ENCODE measurements around the gene CNPY1. TPM values are rescaled to one million over a fixed set of nuclear protein-coding genes. Genes with fewer than 3 reads are reported as not detected.

The CNPY1 gene
- total RNA-seq, 2 donors from 2014 or later = not detected

DNA sequence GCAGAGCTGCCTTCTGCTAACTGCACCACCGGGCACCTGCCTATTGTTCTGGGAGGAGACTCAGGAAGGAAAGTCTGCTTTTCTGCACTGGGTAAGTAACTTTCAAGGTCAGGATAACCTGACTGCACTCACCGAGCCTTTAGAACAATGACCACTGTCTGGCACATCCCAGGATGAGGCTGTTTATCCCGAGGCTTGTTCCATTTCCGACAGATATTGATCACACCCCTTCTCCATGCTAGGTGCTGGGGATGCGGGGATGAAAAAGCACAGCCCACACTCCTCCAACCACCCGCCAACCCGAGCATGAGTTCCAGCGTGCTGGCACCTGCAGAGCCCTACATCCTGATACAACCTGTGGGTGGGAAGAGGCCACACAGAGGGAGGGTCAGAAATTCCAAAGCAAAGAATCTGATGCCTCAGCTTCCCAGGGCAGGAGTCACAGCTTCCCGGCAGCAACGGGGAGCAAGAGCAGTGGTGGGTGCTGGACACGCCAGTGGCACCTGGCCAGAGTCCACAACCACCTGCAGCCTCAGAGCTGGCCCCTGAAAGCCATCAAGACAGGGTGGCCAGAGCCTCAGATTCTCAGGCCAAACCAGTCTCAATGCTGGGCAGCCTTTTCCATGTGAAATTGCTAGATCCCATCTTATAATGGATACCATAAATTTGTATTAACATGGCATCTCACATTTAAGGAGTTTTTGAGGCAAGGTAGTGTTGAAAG lies 34.9 kb upstream of the CNPY1 start:
- intact Hi-C loops (cut with DNase I, micrococcal nuclease) = no loop called here
- ATAC-seq = no peak
- DNase-seq = no peak

DNA sequence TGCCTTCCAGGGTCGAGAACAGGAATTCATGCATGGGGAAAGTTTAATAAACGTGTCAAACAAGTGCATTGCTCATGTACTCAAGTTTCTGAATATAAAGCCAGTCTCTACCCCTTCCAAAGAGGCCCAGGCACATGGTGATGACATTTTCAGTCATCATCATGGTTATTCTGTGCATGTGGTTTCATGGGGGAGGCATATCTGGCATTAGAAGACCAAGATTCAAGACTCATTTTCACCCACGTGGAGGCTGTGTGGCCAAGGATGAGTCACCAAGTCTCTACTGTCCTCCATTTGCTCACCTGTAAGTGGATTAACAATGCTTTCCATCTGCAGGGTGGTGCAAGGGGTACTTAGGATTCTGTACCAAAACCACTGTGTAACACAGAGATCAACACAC lies 34.0 kb upstream of the CNPY1 start:
- intact Hi-C loops (cut with DNase I, micrococcal nuclease) = no loop called here

DNA sequence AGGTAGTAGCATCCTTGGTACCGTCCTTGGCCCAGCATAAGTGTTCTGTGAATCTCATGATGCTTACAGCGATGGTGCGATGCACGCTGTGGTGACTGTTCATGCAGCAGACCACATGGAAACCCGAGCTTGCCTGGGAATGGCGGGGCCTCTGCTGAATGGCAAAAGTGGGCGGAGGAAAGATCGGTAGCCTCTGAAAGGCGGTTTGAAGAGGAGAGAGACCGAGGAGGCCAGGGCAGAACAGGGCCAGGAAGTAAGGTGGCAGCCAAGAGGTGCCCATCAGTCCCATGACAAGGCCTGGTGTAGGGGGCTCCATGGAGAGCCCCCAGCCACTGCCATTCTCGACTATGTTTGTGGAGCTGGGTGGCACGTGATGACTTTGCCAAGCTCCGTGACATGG lies 33.2 kb upstream of the CNPY1 start:
- no peak for DNase-seq
- intact Hi-C loops (cut with DNase I, micrococcal nuclease) = no loop called here
- no peak for ATAC-seq

More for the DNA sequence above, 34.0 kb upstream of the CNPY1 start:
- no peak for DNase-seq
- ATAC-seq = no peak

DNA sequence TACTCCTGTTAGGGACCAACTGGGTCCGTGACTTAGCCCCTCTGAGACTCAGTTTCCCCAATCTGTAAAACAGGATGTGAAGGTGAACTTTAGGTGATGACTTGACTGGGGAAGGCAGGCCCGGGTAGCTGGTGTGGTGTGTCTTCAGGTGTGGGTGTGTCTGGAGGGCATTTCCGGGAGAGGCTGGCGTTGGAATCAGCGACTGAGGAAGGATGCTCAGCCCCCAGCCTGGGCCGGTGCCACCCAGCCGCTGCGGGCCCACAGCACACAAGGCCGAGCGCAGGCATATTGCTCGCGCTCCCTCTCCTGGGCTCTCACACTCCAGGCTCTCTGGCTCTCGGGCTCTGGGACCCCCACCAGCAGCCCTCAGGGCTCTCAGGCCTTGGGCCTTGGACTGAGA lies 31.7 kb upstream of the CNPY1 start:
- ATAC-seq (no peak), DNase-seq (no peak)
- intact Hi-C loops (cut with DNase I, micrococcal nuclease) = no loop called here

DNA sequence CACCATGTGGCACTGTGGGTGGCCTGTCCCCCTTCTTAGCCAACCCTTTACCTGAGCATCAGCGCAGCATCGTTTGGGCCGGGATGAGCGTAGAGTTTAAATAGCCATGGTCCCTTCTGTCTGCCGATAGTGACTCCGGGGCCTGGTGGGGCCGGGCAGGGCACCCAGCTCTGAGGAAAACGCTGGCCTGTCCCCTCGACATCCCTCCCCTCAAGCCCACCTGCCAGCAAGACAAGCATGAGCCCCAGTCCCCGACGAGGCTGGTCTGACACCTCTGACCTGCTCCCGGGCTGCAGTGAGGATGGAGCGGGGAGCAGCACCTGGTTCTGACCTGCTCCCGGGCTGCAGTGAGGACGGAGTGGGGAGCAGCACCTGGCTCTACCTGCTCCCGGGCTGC lies 31.1 kb upstream of the CNPY1 start:
- ATAC-seq = no peak
- intact Hi-C loops (cut with DNase I, micrococcal nuclease) = no loop called here
- DNase-seq = no peak

DNA sequence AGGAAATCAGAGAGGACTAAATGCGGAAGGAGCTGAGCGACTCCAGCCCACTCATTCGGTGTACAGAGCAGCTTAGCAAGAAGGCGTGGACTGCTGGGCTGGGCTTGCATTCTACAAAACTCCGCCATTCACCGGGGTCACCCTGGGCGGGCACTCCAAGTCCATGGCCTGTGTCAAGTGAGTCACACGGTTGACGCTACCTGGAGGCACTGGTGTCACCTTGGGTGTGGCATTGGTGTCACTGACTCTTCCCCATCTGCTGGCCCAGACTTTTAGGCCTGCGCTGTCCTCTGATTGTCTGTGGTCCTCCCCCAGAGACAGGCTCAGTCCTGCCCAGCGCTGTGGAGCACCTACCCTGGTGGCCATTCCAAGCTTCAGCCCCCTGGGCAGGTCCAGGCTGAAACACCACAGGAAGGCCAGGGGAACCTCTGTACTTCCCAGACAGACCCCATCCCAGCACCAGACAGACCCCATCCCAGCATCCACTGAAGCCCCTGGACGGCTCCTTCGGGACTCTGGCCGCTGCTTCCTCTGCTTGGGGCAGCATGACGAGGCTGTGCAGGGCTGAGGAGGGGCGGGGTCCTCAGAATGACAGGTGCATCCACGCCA lies 30.6 kb upstream of the CNPY1 start:
- intact Hi-C loops (cut with DNase I, micrococcal nuclease) = no loop called here
- DNase-seq (peak; percentile 25 to 62), ATAC-seq (peak; percentile 95)

DNA sequence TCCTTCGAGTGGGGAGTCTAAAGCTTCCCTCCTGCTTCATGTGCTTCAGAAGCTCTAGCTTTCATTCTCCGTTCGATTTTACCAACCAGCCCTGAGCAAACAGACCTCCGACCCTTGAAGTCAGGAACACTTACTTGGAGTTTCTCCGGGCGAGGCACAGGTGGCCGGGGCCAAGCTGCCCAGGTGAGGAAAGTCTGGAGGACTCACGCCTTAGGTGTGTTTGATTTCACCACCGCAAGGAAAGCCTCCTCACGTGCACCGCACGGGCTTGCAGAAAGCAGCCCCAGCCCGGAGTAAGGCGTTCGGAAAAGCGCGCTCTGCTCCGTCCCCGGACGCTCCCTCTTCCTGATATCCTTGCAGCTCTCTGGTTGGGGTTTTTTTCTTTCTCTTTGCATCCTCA lies 30.1 kb upstream of the CNPY1 start:
- DNase-seq (no peak), ATAC-seq (peak; percentile 66)
- intact Hi-C loops (cut with DNase I, micrococcal nuclease) = no loop called here

DNA sequence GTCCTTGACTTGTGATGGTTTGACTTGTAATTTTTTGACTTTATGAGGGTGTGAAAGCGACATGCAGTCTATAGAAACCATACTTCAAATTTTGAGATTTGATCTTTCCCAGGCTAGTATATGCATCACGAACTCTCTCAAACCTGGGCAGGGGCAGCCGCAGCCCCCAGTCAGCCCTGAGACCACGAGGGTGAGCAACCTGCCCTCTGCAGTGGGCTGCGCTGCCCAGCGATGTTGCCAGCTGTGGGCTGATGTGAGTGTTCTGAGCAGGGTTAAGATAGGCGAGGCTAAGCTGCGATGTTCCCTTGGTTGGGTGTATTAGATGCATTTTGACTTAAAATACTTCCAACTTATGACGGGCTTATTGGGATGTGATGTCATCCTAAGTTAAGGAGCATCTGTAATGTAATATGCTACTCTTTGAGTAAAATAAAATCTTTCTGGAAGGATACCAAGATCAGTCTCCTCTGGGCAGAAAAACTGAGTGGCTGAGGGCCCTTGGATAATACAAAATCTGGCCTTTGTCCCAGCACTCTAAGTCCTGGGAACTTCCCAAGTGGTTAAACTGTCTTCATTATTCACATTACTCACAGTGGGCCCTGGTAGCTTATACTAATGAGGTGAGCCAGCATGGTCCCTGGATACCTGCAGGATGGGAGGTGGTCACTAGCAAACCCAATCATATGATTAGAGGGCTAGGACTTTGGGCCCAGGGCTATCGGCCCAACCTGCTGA lies 28.4 kb upstream of the CNPY1 start:
- intact Hi-C loops (cut with DNase I, micrococcal nuclease) = no loop called here
- no peak for DNase-seq

DNA sequence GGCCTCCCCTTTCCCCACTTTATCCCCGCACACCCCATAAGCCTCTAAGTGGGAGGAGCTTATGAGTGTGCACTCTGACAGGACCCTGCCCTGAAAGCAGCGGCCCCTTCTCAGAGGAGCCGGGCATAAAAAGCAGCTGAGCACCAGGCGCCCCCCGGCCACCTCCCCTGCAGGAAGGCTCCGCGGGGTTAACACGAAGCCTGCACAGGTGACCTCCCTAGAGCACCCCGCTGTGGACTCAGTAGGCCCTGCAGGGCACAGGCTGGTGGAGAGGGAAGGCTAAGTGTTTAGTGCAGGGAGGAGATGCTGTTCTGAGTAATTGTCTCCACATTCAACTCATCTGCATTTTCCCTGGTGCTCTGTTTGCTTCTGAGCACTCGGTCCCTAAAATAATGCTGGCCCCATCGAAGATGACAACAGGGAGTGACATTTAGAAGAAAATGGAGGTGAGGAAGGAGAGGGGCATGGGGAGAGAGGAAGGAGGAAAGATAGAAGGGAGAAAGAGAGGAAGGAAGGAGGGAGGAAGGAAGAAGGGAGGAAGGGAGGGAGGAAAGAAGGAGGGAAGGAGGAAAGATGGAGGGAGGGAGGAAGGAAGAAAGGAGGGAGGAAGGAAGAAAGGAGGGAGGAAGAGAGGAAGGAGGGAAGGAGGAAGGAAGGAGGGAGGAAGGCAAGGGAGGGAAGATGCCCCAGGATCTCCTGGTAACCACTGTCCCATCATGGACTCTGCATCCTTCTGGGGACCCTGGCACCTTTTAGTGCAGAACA lies 25.4 kb upstream of the CNPY1 start:
- DNase-seq = no peak
- intact Hi-C loops (cut with DNase I, micrococcal nuclease) = no loop called here
- ATAC-seq = no peak

More for the DNA sequence above, 28.4 kb upstream of the CNPY1 start:
- no peak for ATAC-seq

DNA sequence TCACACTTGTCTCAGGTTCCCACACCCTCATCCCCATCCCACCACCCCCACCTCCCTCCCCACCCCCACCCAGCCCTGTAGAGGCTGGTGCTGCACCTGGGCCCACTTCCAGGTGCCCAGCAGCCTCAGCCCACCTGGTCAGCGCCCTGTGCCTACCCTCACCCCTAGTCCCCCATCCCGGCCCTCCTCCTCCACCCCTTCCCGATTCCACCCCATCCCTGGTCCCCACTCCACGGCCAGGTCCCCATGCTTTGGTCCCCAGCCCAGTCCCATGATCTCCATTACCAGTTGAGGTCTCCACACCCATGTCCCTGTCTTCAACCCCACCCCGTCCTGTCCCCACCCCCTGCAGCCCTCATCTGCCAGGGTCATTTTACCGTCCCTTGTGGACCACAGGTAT lies 24.6 kb upstream of the CNPY1 start:
- DNase-seq = no peak
- intact Hi-C loops (cut with DNase I, micrococcal nuclease) = no loop called here
- ATAC-seq = no peak

DNA sequence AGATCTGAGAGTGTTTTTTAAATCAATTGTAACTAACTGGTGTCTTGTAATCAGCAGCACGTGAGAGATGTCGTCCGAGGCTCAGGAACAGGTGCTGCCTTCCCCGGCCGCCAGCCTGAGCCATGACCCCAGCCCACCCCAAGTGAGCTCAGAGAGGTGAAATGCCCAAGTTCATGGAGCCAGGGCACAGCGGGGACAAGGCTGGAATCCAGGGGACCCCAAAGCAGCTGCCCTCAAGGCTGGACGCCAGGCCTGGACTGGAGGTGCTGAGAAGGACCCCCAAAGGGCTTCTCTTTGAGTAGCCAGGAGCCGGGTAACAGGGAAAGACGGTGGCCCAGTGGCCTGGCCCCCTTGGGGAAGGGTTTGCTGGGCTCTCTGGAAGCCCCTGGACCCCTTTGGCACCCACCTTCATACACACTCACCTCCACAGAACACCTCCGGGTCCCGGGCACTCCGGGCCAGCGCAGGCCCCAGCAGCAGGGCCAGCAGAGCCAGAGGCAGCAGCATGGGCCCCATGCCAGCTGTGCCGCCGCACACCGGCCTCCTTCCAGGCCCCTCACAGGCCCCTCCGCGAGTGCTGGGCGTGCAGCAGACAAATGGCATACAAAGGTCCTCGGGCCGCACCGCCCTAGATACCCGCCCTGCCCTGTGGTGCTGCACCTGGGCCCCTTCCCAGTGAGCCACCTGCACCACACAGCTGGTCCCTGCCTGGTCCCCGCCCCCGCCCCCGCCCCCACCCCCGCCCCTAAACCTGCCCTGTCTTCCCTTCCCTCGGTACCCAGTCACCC lies 24.0 kb upstream of the CNPY1 start:
- no peak for ATAC-seq
- no peak for DNase-seq
- intact Hi-C loops (cut with DNase I, micrococcal nuclease) = no loop called here

DNA sequence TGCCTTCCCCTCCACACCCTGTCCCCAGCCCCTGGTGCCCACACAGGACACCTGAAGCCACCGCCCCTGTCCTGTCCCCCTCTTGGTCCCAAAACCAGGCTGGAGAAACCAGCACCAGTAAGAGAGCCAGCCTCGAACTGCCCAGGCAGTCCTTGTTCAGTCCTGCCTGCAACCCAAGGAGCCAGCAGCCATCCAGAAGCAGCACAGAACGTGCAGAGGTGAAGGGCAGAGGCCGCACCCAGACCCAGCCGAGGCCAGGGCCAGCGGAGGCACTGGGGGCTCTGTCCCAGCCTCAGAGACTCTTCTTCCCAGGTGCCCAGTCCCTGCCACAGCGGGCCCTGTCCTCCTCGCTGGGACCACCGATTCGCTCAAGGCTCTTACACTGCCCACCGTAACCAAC lies 23.3 kb upstream of the CNPY1 start:
- DNase-seq = no peak
- intact Hi-C loops (cut with DNase I, micrococcal nuclease) = no loop called here
- no peak for ATAC-seq

DNA sequence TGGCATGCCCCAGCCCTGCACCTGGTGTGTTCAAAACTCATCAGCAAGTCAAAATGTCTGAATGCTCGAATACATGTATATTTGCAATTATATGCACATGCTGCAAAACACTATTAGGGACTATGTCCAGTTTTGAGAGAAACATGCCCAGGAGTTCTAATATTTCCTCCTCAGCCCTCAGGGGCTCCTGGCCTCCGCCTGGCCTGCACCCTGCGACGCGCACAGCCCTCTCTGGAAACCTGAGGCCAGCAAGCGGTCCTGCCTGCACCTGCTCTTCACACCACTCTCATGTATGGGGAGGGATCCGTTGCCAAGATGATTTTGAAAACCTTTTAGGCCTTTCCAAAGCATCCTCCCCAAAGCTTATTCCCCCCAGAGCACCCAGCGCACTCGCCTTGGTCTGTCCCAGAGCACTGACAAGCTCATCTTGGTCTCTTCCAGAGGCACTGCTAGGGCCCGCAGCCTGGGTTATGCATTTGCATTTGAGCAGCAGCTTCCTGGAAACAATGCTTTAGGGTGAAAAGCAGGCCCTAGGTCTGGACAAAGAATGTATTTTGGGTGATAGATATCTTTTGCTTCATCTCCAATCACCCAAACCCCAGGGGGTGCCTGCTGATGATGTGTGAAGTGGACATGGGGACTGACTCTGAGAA lies 22.6 kb upstream of the CNPY1 start:
- ATAC-seq (no peak), DNase-seq (no peak)
- intact Hi-C loops (cut with DNase I, micrococcal nuclease) = no loop called here

DNA sequence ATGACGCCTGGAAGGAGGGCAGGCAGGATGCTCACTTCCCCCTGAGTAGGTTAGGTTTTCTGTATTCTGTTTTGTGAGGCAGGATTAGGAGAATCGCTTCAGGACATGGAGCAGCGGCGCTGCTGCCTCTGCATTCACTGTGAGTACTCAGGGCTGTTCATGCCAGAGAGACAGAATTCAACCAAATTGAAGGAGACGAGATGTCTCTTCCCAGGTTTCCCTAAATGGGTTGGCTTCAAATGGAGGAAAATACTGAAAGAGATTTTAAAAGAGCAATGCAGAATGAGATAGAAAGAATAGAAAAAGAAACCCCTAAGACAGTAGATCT lies 21.9 kb upstream of the CNPY1 start:
- DNase-seq (no peak), ATAC-seq (no peak)
- intact Hi-C loops (cut with DNase I, micrococcal nuclease) = no loop called here

DNA sequence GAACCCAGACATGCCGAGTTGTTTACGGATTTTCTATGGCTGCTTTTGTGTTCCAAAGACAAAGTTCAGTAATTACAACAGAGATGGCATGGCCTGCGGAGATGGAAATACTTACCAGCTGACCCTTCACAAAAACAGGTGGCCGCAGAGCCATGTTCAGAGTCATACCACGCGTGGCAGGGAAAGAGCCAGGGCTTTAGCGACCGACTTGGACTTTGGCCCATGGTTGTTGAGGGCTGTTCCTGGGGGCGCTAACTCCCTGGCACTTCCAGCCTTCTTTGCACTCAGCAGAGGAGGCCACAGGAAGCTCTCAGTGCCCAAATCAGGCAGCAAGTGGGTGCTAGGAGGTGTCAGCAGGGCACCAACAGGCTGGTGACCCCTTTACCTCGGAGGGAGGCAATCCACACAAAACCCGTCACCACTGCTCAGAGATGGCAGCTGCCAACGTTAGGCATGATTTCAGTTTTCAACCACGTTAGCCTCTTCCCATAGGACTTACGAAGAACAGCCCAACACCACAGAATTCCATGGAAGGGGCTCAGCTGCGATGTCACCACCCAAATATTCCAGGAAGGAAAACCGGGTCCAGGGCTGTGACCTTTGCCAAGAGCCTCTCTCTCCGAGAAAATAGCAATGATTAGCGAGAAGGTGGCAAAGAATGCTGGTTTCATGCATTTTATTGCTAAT lies 21.4 kb upstream of the CNPY1 start:
- DNase-seq = no peak
- no peak for ATAC-seq
- intact Hi-C loops (cut with DNase I, micrococcal nuclease) = no loop called here

DNA sequence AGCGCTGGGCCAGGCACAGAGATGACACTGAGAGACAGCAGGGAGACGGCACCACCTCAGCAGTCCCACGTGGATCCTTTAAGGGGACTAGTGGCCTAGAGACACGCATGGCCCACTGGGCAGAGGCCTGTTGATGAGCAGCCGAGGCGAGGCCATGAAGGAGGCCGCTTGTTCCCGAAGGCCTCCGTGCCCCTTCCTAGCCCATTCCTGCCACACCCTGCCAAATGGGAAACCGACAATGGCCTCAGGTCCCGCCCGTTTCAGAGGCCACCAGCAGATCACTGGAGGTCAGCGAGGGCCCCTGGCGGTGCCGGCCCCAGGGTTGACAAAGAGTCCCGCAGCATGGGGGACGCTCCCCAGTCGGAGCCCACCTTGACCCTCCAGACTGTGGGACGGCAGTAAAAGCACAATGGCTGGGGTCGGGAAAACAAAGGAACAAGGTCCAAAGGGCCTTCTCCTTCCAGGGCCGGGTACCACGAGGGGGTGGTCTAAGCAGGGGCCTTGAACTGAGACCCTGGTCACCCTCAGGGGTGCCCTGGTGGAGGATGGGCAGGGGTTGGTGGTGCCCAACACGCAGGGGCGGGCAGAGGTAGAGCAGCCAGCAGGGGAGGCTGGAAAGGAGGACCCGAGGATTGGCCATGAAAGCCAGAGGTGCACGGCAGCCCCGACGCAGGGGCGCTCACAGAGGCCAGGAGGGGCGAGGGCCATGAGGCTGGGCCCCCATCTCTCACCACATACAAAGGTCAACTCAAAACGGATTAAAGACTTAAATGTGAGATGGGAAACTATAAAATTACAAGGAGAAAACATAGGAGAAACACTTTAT lies 19.9 kb upstream of the CNPY1 start:
- ATAC-seq = no peak
- DNase-seq = no peak
- intact Hi-C loops (cut with DNase I, micrococcal nuclease) = no loop called here

DNA sequence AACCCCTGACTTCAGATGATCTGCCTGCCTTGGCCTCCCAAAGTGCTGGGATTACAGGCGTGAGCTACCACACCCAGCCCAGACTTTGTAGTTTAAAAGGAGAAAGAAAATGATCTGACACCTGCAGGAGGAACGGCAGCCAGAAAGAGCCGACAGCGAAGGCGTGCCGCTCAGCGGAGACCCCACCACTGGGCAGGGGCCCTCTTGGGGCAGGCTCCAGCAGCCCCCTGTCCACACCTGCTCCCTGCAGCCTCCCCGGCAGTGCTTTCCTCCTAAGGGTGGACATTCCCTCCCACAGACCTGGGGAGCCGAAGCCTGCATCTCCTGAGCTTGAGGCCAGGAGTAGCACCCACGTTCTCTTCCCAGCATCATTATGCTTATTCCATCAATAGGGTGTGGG lies 19.2 kb upstream of the CNPY1 start:
- DNase-seq = no peak
- ATAC-seq = no peak
- intact Hi-C loops (cut with DNase I, micrococcal nuclease) = no loop called here
